Hematopoietic multipotent progenitor cell treated with erythropoietin and hydrocortisone succinate and interleukin-3 and kit ligand, for 17 days (in vitro differentiated cells): ENCODE results near the gene CDHR1.
A peak's percentile ranks its signal among the peaks of the same experiment; 100 is the strongest.

Experiments
- DNase-seq: peaks from one replicate; pipeline ENCODE4 v3.0.0-alpha.2; 2015; ENCODE audit warnings: low spot score

Gene CDHR1

GRCh38 chr10:84201244-84201606, 6.9 kb downstream of the CDHR1 start:
- DNase-seq = no peak

GRCh38 chr10:84201682-84202081, 7.3 kb downstream of the CDHR1 start:
- DNase-seq = no peak

- DNase-seq = no peak
Observed at GRCh38 chr10:84202349-84202748, 8.0 kb downstream of the CDHR1 start.

- DNase-seq = no peak
Observed at GRCh38 chr10:84204122-84204521, 9.8 kb downstream of the CDHR1 start.

- no peak for DNase-seq
Observed at GRCh38 chr10:84204610-84205009, 10.3 kb downstream of the CDHR1 start.

- DNase-seq = peak; percentile 36
Observed at GRCh38 chr10:84205049-84205852, 10.9 kb downstream of the CDHR1 start.

GRCh38 chr10:84205853-84206525, 11.7 kb downstream of the CDHR1 start:
- no peak for DNase-seq

- DNase-seq = no peak
Observed at GRCh38 chr10:84208023-84208422, 13.7 kb downstream of the CDHR1 start.

- DNase-seq = no peak
Observed at GRCh38 chr10:84211566-84211965, 17.2 kb downstream of the CDHR1 start.

- DNase-seq = no peak
Observed at GRCh38 chr10:84212014-84212413, 17.7 kb downstream of the CDHR1 start.

- DNase-seq = no peak
Observed at GRCh38 chr10:84213076-84213475, 18.7 kb downstream of the CDHR1 start.

- DNase-seq = no peak
Observed at GRCh38 chr10:84214046-84214572, 19.8 kb downstream of the CDHR1 start.

- peak; percentile 13 for DNase-seq
Observed at GRCh38 chr10:84214612-84215235, 20.4 kb downstream of the CDHR1 start.

GRCh38 chr10:84216834-84217233, 22.5 kb downstream of the CDHR1 start:
- no peak for DNase-seq

- no peak for DNase-seq
Observed at GRCh38 chr10:84217746-84218145, 23.4 kb downstream of the CDHR1 start.

GRCh38 chr10:84221916-84222315, 27.6 kb downstream of the CDHR1 start:
- DNase-seq = no peak

GRCh38 chr10:84224411-84225028, 30.2 kb downstream of the CDHR1 start:
- no peak for DNase-seq

- no peak for DNase-seq
Observed at GRCh38 chr10:84225427-84226173, 31.3 kb downstream of the CDHR1 start, which contains the start of gene LRIT2. LRIT2 (minus strand) TSS chr10:84225544; CDS start chr10:84225520, 24 bp downstream.

GRCh38 chr10:84226616-84227015, 32.3 kb downstream of the CDHR1 start:
- no peak for DNase-seq

GRCh38 chr10:84227810-84228209, 33.5 kb downstream of the CDHR1 start:
- no peak for DNase-seq

- DNase-seq = no peak
Observed at GRCh38 chr10:84230359-84230758, 36.0 kb downstream of the CDHR1 start.

- DNase-seq = no peak
Observed at GRCh38 chr10:84232376-84232775, 38.0 kb downstream of the CDHR1 start.
